H9 (cell line): ENCODE results near the gene ARNT2. TPM values are rescaled to one million over a fixed set of nuclear protein-coding genes. Genes with fewer than 3 reads are reported as not detected.

Source experiments
- DNase-seq: peaks from one replicate; pipeline ENCODE4 v3.0.0-alpha.2; 2017
- H2AFZ ChIP-seq: one replicate; pipeline ENCODE4 v1.6.1; 2013; ENCODE audit warnings: mild to moderate bottlenecking, low read length, control low read depth, moderate library complexity
- H2AK5ac ChIP-seq: 2 replicates; pipeline ENCODE4 v1.6.1; 2013; ENCODE audit warnings: low read length, control low read depth, mixed read lengths; ENCODE audit not compliant: insufficient read length
- H2BK120ac ChIP-seq: one replicate; pipeline ENCODE4 v1.6.1; 2013; ENCODE audit warnings: low read depth, mild to moderate bottlenecking, low read length, control low read depth, inconsistent platforms; ENCODE audit not compliant: poor library complexity, severe bottlenecking
- H2BK12ac ChIP-seq: 2 replicates; pipeline ENCODE4 v1.6.1; 2013; ENCODE audit warnings: low read length, control low read depth, mixed read lengths, low read depth; ENCODE audit not compliant: insufficient read length
- H2BK15ac ChIP-seq: 2 replicates; pipeline ENCODE4 v1.6.1; 2013; ENCODE audit warnings: low read depth, low read length, control low read depth
- H2BK20ac ChIP-seq: one replicate; pipeline ENCODE4 v1.6.1; 2013; ENCODE audit warnings: low read depth, mild to moderate bottlenecking, low read length, control low read depth, inconsistent platforms; ENCODE audit not compliant: poor library complexity, severe bottlenecking
- H2BK5ac ChIP-seq: 2 replicates; pipeline ENCODE4 v1.6.1; 2013; ENCODE audit warnings: low read length, control low read depth, mixed read lengths; ENCODE audit not compliant: insufficient read length
- H3K14ac ChIP-seq: 2 replicates; pipeline ENCODE4 v1.6.1; 2013; ENCODE audit warnings: low read length, control low read depth; ENCODE audit not compliant: insufficient read depth
- H3K18ac ChIP-seq: 2 replicates; pipeline ENCODE4 v1.6.1; 2013; ENCODE audit warnings: low read depth, mild to moderate bottlenecking, mixed read lengths, low read length, control low read depth; ENCODE audit not compliant: insufficient read length
- H3K23ac ChIP-seq: 2 replicates; pipeline ENCODE4 v1.6.1; 2013; ENCODE audit warnings: low read length, control low read depth, mixed read lengths, low read depth; ENCODE audit not compliant: insufficient read length
- H3K23me2 ChIP-seq: 2 replicates; pipeline ENCODE4 v1.6.1; 2013; ENCODE audit warnings: low read depth, mild to moderate bottlenecking, mixed read lengths, low read length, control low read depth; ENCODE audit not compliant: insufficient read length, poor library complexity, severe bottlenecking
- H3K27ac ChIP-seq: 2 replicates; pipeline ENCODE4 v1.5.1; 2013; ENCODE audit warnings: low read length, control low read depth, mixed read lengths, low read depth; ENCODE audit not compliant: insufficient read length
- H3K27me3 ChIP-seq: 2 replicates; pipeline ENCODE4 v1.6.1; 2013; ENCODE audit warnings: low read length, control low read depth, inconsistent platforms; ENCODE audit not compliant: insufficient read depth
- H3K4ac ChIP-seq: 2 replicates; pipeline ENCODE4 v1.6.1; 2013; ENCODE audit warnings: low read depth, mild to moderate bottlenecking, control low read depth, inconsistent platforms, low read length, moderate library complexity
- H3K4me1 ChIP-seq: 2 replicates; pipeline ENCODE4 v1.6.1; 2013; ENCODE audit warnings: low read length, control low read depth, inconsistent platforms; ENCODE audit not compliant: insufficient read depth
- H3K4me2 ChIP-seq: 2 replicates; pipeline ENCODE4 v1.6.1; 2013; ENCODE audit warnings: low read length, control low read depth, mixed read lengths; ENCODE audit not compliant: insufficient read length, insufficient read depth
- H3K56ac ChIP-seq: 2 replicates; pipeline ENCODE4 v1.6.1; 2013; ENCODE audit warnings: low read depth, mild to moderate bottlenecking, mixed read lengths, low read length, control low read depth; ENCODE audit not compliant: insufficient read length
- H3K79me1 ChIP-seq: 2 replicates; pipeline ENCODE4 v1.6.1; 2013; ENCODE audit warnings: low read depth, mild to moderate bottlenecking, moderate library complexity, low read length, control low read depth, inconsistent platforms; ENCODE audit not compliant: insufficient read depth, poor library complexity, severe bottlenecking
- H3K79me2 ChIP-seq: 2 replicates; pipeline ENCODE4 v1.6.1; 2013; ENCODE audit warnings: low read length, control low read depth, inconsistent platforms; ENCODE audit not compliant: insufficient read depth
- H3K9ac ChIP-seq: 2 replicates; pipeline ENCODE4 v1.6.1; 2013; ENCODE audit warnings: low read length, control low read depth, mixed read lengths; ENCODE audit not compliant: insufficient read length; ENCODE audit errors: extremely low read depth
- H3K9me3 ChIP-seq: one replicate; pipeline ENCODE4 v1.6.1; 2013; ENCODE audit warnings: low read depth, low read length, inconsistent platforms; ENCODE audit not compliant: control insufficient read depth
- H3T11ph ChIP-seq: one replicate; pipeline ENCODE4 v1.6.1; 2013; ENCODE audit warnings: mild to moderate bottlenecking, low read length, control low read depth, inconsistent platforms
- H4K20me1 ChIP-seq: one replicate; pipeline ENCODE4 v1.6.1; 2013; ENCODE audit not compliant: control insufficient read depth, insufficient read length, insufficient read depth
- H4K5ac ChIP-seq: 2 replicates; pipeline ENCODE4 v1.6.1; 2013; ENCODE audit warnings: low read depth, mild to moderate bottlenecking, mixed read lengths, low read length, control low read depth; ENCODE audit not compliant: insufficient read length
- H4K8ac ChIP-seq: replicated peaks from 2 replicates; pipeline ENCODE4 v1.6.1; 2013; ENCODE audit warnings: low read length, control low read depth, mixed read lengths, low read depth; ENCODE audit not compliant: insufficient read length
- H4K91ac ChIP-seq: 2 replicates; pipeline ENCODE4 v1.6.1; 2013; ENCODE audit warnings: low read depth, mild to moderate bottlenecking, moderate library complexity, mixed read lengths, low read length, control low read depth; ENCODE audit not compliant: insufficient read length
- H3K27ac Mint-ChIP-seq, 3 experiments: 2 replicates in 2 of 3; 3 replicates in 1 of 3; pipeline ENCODE4 v1.8.0; 2020 to 2021; ENCODE audit warnings: mixed read lengths in 3 of 3, mild to moderate bottlenecking in 1 of 3, moderate library complexity in 1 of 3
- H3K27me3 Mint-ChIP-seq: 2 replicates; pipeline ENCODE4 v1.8.0; 2021; ENCODE audit warnings: low read depth, mild to moderate bottlenecking, moderate library complexity, mixed read lengths
- H3K36me3 Mint-ChIP-seq, 3 experiments: 2 replicates in 2 of 3; 3 replicates in 1 of 3; pipeline ENCODE4 v1.8.0; 2020 to 2021; ENCODE audit warnings: low read depth in 3 of 3, mixed read lengths in 3 of 3; ENCODE audit not compliant: insufficient read depth in 1 of 3
- H3K4me1 Mint-ChIP-seq, 2 experiments: 2 replicates each; pipeline ENCODE4 v1.8.0; 2020; ENCODE audit warnings: mixed read lengths in 2 of 2
- H3K4me3 Mint-ChIP-seq, 2 experiments: 2 replicates in 1 of 2; 3 replicates in 1 of 2; pipeline ENCODE4 v1.8.0; 2020 to 2021; ENCODE audit warnings: mild to moderate bottlenecking in 2 of 2, mixed read lengths in 2 of 2, moderate library complexity in 1 of 2
- H3K9me3 Mint-ChIP-seq, 2 experiments: 2 replicates in 1 of 2; 3 replicates in 1 of 2; pipeline ENCODE4 v1.8.0; 2020; ENCODE audit warnings: mild to moderate bottlenecking in 2 of 2, mixed read lengths in 2 of 2, moderate library complexity in 1 of 2
- CTCF ChIP-seq: fragments of 200-600 bp; sonication (generic); conservative IDR thresholded peaks from 3 replicates; pipeline ENCODE4 v1.8.0; 2021; ENCODE audit warnings: antibody characterized with exemption, mild to moderate bottlenecking
- WGBS: extraction: QIAGEN DNeasy Blood & Tissue Kit; methylation state at CpG from one replicate; pipeline ENCODE4 v1.1.7; 2013; ENCODE audit warnings: missing lambda C conversion rate, low lambda C conversion rate, mixed read lengths; ENCODE audit not compliant: insufficient read length; ENCODE audit errors: extremely low coverage; 5-methylcytosine and 5-hydroxymethylcytosine counted together
- total RNA-seq: library from RNA; stranded (reverse); gene quantifications from 2 replicates; pipeline ENCODE4 v1.2.1, GENCODE V29; 2021

ARNT2 gene
- total RNA-seq, 1 experiment from 2014 or later: 10.5 TPM

GRCh38 chr15:80467311-80467714 is 63.1 kb downstream of the ARNT2 start:
- WGBS: no CpG with 5 or more reads among the region's 16 CpGs
- Histone ChIP-seq H3K4me1 (peaks cover 4% of the 10 kb centered on the region; the same call in 1 of the 2 replicates), H3K23me2 (no peaks in the 10 kb centered on the region), H2BK5ac (no peak overlapping the region), H3K56ac (no peak overlapping the region), H4K91ac (no peak overlapping the region), H3T11ph (no peak overlapping the region), H4K5ac (no peak overlapping the region), H3K9ac (no peak overlapping the region), H2BK120ac (no peak overlapping the region), H3K9me3 (no peaks in the 10 kb centered on the region), H3K27me3 (no peaks in the 10 kb centered on the region), H3K23ac (no peak overlapping the region), H3K14ac (no peak overlapping the region), H2BK20ac (no peak overlapping the region), H3K4me2 (no peak overlapping the region), H3K27ac (no peak overlapping the region), H2AFZ (no peak overlapping the region), H3K18ac (no peak overlapping the region), H2BK15ac (no peak overlapping the region), H3K79me1 (no peaks in the 10 kb centered on the region), H3K4ac (no peak overlapping the region), H3K79me2 (no peaks in the 10 kb centered on the region), H2AK5ac (no peak overlapping the region), H4K20me1 (no peaks in the 10 kb centered on the region), H4K8ac (no peak overlapping the region), H2BK12ac (no peak overlapping the region)
- Mint-ChIP-seq H3K4me1 (peaks cover 32 to 35% of the 10 kb centered on the region in 2 experiments), H3K9me3 (no peaks in the 10 kb centered on the region; a peak in 1 of 5 replicates), H3K27ac (no peak overlapping the region; a peak in 1 of 7 replicates), H3K36me3 (peaks cover 12 to 17% (median 16%) of the 10 kb centered on the region in 3 experiments), H3K27me3 (no peaks in the 10 kb centered on the region), H3K4me3 (no peak overlapping the region)
- DNase-seq: no peak
- no peak for TF ChIP-seq CTCF
